ENCODE measurements around the gene TLDC2.
A peak's percentile ranks its signal among the peaks of the same experiment; 100 is the strongest.

TLDC2 gene

GRCh38 chr20:36886859-36887751 is 11.2 kb downstream of the TLDC2 start:
- peak; percentile 89 for TF ChIP-seq CTCF (IDR thresholded peaks at IDR 0.05; ENCODE audit: extremely low read depth, missing control alignments)
- DNase-seq (ENCODE audit: low spot score): peak; percentile 86

- TF ChIP-seq CTCF (IDR thresholded peaks at IDR 0.05; ENCODE audit: extremely low read depth, missing control alignments): no peak
- DNase-seq (ENCODE audit: low spot score): no peak
Observed at GRCh38 chr20:36887752-36888090, 11.8 kb downstream of the TLDC2 start.

GRCh38 chr20:36888880-36889516 is 13.1 kb downstream of the TLDC2 start:
- TF ChIP-seq CTCF (IDR thresholded peaks at IDR 0.05; ENCODE audit: extremely low read depth, missing control alignments): no peak
- no peak for DNase-seq (ENCODE audit: low spot score)

GRCh38 chr20:36890586-36890985 is 14.6 kb downstream of the TLDC2 start:
- no peak for DNase-seq (ENCODE audit: low spot score)
- no peak for TF ChIP-seq CTCF (IDR thresholded peaks at IDR 0.05; ENCODE audit: extremely low read depth, missing control alignments)

- DNase-seq (ENCODE audit: low spot score): no peak
- TF ChIP-seq CTCF (IDR thresholded peaks at IDR 0.05; ENCODE audit: extremely low read depth, missing control alignments): no peak
Observed at GRCh38 chr20:36891211-36891610, 15.3 kb downstream of the TLDC2 start.

- DNase-seq (ENCODE audit: low spot score): no peak
- no peak for TF ChIP-seq CTCF (IDR thresholded peaks at IDR 0.05; ENCODE audit: extremely low read depth, missing control alignments)
Observed at GRCh38 chr20:36893801-36894200, 17.9 kb downstream of the TLDC2 start.

- no peak for TF ChIP-seq CTCF (IDR thresholded peaks at IDR 0.05; ENCODE audit: extremely low read depth, missing control alignments)
- DNase-seq (ENCODE audit: low spot score): no peak
Observed at GRCh38 chr20:36895036-36895435, 19.1 kb downstream of the TLDC2 start.
